ENCODE data around the gene SCUBE1.
"Not testable (repeated sequence)": the region's sequence is repeated elsewhere in the genome, so short reads cannot be mapped to it uniquely, and the experiment has no call there.

SCUBE1 gene

DNA sequence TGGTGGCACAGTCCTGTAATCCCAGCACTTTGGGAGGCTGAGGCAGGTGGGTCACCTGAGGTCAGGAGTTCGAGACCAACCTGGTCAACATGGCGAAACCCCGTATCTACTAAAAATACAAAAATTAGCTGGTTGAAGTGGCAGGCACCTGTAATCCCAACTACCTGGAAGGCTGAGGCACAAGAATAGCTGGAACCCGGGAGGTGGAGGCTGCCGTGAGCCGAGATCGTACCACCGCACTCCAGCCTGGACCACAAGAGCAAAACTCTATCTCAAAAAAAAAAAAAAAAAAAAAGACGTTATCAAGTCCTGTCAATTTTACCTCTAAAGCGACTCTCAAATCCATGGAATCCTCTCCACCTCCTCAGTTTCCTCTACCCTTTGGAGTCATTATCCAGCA lies 12.5 kb upstream of the SCUBE1 start:
- DNase-seq = not testable (repeated sequence)

GRCh38 chr22:43351966-43352345 lies 8.8 kb upstream of the SCUBE1 start:
- DNase-seq = no peak

DNA sequence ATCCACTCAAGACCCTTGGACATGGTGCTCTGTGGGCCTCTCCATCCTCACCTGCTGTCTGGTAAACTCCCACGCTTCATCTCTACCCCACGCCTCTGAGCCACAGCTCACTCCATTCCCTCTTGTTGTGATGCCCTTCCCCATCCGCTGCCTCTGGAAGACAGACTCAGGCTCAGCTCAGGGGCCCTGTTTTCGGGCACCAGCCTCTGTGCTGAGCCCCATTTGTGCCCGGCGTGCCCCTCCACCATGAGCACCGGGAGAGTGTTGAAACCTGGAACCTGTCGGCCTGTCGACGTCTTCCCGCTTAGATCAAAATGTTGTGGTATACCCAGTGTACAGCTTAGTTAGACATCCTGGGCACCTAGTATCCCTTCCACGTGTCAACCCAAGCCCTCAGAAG lies 6.5 kb upstream of the SCUBE1 start:
- DNase-seq = no peak

- DNase-seq = peak; percentile 67
These were observed 3.4 kb upstream of the SCUBE1 start for GRCh38 chr22:43346521-43346929.

DNA sequence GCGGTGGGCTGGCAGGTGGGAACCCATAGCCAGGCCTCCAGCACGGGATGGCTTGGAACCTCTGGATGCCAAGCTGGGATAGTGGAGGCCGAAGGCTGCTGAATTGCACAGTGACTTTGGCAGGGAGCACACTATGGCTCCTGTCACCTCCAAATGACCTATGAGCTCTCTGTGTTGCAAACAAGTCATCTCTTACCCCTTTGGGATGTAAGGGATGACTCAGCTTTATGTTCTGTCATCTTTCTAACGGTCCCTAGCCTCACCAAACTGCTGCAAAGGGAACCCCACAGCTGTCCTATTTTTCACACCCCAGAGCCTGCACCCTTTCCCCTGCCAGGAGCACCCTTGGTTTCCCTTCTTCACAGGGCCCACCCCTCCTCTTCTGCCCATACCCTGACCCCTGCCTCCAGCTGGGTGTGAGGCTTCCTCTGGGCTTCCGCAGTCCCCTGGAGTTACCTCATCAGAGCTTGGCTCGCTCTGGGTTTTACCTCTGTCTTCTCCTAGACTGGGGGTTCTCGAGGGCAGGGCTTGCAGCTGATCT lies 2.7 kb upstream of the SCUBE1 start:
- no peak for DNase-seq

DNA sequence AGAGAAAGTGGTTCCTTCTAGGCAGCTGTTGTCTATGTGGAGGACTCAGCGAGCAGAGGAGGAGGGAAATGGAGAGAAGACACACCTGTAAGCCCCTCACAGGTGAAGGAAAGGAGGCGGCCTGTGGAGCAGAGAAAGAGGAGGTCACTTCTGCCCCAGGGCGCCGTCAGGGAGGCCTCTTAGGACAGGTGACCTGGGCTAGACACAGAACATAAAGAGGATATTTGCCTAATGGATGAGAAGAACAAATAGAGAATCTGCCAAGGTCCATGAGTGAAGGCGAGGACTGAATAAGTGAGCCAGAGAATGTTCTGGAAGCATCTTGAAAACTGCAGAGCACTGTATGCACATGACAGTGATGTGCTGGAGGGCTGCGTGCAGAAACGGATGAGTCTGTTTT lies 2.2 kb upstream of the SCUBE1 start:
- no peak for DNase-seq

DNA sequence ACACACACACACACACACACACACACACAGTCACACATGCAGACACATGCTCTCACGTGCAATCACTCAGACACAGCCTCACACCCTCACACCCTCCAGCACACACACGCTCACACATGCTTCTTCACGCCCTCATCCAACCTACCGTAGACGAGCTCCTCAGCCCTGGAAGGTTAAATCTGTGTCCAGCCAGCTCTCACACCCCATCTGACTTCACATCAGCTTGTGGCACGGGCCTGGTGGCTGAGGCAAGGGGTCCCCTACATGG lies 1.3 kb upstream of the SCUBE1 start:
- DNase-seq = no peak

- no peak for DNase-seq
These were observed 723 bp upstream of the SCUBE1 start for GRCh38 chr22:43343670-43344519.

GRCh38 chr22:43342347-43343261 lies 568 bp downstream of the SCUBE1 start:
- no peak for DNase-seq

- DNase-seq = no peak
These were observed 1.6 kb downstream of the SCUBE1 start for GRCh38 chr22:43341565-43341964.

GRCh38 chr22:43338766-43339345 lies 4.3 kb downstream of the SCUBE1 start:
- no peak for DNase-seq

DNA sequence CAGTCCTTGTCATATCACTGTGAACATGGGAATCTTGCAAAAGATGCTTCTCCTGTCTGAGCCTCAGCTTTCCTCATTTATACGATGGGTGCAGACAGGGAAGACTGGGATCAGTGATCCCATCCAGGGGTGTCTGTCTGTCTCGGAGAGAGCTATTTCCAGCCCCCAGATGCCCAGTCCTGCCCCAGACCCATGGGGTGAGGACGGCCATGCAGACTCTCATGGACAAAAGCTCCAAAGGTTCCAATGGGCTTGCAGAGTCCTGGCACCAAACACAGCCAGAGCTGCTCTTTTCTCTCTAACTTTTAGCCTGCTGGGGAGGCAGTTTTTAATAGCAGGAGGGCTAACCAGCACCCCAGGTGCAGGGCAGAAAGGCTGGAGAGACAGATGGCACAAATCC lies 5.2 kb downstream of the SCUBE1 start:
- DNase-seq = no peak

- DNase-seq = no peak
These were observed 5.8 kb downstream of the SCUBE1 start for GRCh38 chr22:43337385-43337784.

- no peak for DNase-seq
These were observed 8.8 kb downstream of the SCUBE1 start for GRCh38 chr22:43334378-43334777.

GRCh38 chr22:43333978-43334377 lies 9.2 kb downstream of the SCUBE1 start:
- DNase-seq = no peak

GRCh38 chr22:43333156-43333555 lies 10.0 kb downstream of the SCUBE1 start:
- no peak for DNase-seq

- no peak for DNase-seq
These were observed 11.5 kb downstream of the SCUBE1 start for GRCh38 chr22:43331698-43332097.

GRCh38 chr22:43331069-43331451 lies 12.1 kb downstream of the SCUBE1 start:
- no peak for DNase-seq

DNA sequence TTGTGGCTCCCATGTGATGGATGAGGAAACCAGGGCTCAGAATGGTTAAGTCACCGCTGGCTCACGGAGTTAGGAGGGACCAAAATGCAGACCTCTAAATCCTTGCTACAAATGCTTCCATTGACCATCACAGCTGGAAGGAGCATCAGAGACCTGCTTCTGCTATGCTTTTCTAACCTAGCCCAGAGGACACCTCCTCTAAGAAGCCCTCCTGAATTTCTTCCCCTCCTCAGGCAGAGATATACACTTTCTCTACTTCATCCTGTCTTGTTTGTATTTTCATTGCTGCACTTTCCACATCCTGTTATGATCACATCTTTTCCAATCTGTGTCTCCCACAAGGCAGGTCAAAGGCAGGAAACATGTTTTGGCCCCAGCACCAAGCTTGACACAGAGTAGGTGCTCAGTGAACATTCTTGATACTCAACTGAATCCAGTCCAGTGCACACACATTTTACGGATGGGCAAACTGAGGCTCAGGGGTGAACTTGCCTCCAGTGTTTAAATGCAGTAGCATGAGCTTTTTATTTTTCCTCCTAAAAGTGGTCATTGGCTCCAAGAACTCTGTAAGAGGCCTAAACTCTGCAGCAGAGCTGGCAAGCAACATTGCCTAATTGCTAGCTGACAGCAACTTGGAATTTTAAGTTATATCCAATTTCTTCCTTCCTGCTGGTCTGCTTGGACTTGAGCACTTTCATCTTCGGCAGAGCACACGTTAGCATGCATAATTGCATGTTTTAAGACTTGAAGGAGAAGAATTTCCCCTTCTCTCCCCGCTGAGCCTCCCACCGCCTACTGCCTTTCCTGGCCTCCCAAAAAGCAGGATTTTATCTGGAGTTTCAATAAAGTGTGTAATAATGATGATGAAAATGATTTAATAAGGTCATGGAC lies 12.7 kb downstream of the SCUBE1 start:
- DNase-seq = no peak

DNA sequence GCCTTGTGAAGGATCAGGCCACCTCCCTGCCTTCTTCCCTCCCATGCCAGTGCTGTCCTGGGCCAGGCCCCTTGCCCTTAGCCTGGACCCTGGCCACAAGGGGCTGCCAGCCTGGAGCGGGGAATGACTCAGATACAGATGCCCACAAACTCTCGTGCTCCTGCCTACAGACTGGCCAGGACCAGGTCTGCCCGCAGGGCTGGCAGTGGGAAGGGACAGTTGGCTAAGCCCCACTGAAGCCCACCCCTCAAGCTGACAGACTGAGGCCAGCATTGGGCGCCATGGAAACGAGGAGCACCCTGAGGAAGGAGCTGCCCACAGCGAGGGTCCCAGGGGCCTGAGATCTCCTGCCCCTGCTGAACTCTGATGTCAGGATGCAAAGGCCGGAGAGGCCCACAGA lies 14.1 kb downstream of the SCUBE1 start:
- no peak for DNase-seq

DNA sequence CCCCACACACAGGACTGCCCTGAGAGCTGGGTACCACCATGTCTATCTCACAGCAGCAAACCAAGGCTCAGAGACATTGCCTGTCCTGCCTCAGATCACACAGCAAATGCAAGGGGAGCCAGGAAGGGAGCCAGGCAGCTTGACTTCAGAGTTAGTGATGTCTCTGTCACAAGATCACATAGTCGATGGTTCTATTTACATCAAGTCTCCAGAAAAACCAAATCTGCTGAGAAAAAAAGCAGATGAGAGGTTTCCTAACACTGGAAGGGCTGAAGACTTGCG lies 16.1 kb downstream of the SCUBE1 start:
- no peak for DNase-seq

DNA sequence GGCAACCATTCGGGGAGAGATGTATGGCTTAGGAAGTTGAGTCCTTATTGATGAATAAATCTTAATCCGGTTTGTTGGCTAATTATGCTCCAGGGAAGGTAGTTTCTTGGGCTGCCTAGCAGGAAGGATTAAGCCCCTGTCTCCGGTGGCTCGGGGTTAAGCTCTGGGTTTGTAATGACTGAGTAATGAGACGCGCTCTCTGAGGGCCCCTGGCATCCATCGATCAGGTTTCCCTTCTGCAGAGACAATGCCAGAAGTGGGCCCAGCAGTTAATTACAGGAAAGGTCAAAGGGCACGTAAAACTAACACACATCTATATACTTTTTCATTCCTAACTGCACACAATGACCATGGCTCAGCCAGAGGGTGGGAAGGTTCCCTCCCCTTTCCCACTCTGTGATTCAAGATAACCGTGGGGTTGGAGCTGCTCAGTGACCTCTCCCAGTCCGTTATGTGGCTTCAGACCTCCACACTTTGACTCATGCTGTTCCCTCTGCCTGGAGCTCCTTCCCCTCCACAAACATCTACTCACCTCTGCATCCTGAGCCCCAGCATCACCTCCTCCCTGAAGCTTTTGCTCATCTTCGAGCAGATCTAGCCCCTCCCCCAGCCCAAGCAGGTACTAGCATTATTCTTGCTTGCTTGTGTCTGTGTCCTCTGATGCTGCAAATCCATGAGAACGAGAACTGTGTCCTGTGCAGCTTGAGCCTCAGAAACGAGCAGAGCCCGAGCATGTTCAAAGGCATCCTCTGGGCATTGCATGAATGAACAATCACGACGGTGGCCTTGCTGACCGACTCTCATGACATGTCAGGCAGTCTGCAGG lies 16.6 kb downstream of the SCUBE1 start:
- no peak for DNase-seq
